NCI-H82 treated with DMSO at 0.1 percent for 48 hours (cell line): ENCODE results near the gene SLC25A1.
"Not testable (repeated sequence)": the region's sequence is repeated elsewhere in the genome, so short reads cannot be mapped to it uniquely, and the experiment has no call there.

ENCODE experiments used
- DNase-seq: peaks from one replicate; lab custom pipeline; 2025; ENCODE audit not compliant: unreplicated experiment; lab: John Stamatoyannopoulos, UW

The SLC25A1 gene

DNA sequence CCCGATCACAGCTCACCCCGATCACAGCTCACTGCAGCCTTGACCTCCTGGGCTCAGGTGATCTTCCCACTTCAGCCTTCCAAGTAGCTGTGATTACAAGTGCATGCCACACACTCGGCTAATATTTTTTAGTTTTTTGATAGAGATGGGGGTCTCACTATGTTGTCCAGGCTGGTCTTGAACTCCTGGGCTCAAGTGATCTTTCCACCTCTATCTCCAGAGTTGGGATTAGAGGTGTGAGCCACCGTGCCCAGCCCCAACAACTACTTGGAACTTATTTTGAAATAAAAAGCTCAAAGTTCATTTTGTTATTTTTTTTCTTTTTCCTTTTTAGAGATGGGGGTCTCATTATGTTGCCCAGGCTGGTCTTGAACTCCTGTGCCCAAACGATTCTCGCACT is 27.8 kb upstream of the SLC25A1 start:
- no peak for DNase-seq

DNA sequence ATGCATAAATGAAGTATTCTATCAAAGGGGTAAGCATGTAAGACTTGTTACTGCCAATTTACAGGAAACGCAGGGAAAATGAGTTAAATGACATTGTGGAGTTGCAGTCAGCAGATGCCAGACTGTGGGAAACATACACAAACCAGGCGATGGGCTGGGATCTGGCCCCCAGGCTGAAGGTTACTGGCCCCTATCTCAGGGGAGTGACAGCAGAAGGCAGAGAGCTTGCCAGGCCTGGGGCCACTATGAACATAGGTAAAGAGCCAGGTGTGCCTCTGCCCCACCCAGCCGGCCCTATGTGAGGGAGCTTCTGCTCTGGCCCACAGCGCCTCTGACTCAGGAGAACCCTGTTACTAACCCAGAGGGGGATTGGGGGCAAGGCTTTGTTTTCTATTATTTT is 26.1 kb upstream of the SLC25A1 start:
- no peak for DNase-seq

DNA sequence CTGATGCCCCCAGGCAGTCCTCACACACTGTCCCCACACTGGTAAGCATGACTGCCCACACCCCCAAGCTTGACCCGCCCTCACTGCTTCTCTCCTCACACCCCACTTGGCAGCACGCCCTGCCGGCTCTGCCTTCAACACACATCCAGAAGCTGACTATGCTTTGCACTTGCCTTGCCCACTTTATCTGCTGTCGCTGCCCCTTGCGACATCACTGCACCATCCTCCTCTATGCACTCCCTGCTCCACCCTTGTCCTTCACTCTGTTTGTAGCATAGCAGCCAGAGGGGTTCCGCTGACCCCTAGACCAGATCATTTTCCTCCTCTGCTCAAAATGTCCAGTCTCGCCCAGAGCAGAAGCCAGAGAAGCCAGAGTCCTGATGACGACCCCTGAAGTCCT is 25.3 kb upstream of the SLC25A1 start:
- no peak for DNase-seq

DNA sequence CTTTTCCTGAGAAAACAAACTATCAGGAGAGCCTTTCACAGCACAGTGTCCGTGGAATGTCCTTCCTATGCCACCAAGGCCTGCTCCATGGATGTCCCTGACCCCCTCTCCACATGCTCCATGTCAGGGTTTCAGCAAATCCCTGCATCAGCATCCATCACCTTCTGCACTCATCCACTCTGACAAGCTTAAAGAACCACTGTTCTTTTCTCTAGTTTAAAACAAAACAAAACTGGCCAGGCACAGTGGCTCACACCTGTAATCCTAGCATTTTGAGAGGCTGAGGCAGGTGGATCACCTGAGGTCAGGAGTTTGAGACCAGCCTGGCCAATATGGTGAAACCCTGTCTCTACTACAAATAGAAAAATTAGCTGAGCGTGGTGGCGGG is 24.3 kb upstream of the SLC25A1 start:
- DNase-seq, result not testable (repeated sequence)

DNA sequence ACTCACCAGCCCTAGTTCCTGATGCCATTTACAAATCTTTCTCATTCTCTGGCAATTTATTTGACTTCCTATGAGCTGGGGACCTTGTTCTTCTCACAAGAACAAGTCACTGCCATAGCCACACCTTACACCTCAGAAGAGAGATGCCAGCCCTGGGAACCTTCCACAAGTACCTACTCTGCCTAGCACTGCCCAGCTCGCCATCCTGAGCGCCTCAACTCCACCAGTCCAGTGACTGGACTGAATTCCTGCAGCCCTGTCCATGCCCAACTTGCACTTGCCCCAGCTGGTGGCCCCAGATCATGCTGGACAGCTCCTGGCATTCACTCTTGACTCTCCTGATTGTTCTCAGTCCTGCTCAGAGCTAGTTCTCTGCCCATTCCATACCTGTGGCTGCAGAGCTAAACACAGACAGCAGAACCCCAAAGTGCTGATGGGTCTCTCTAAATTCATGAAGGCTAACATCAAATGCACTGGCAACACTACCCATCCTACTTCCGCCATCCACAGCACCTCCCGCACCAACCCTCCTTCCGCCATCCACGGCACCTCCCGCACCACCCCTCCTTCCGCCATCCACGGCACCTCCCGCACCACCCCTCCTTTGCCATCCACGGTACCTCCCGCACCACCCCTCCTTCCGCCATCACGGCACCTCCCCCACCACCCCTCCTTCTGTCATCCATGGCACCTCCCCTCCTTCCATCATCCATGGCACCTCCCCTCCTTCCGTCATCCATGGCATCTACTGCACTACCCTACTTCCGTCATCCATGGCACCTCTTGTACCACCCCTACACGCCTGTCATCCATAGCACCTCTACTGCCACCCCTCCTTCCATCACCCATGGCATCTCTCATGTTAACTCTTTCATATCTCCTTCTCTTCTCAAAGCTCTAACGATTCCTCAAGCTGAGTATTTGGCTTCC is 23.6 kb upstream of the SLC25A1 start:
- no peak for DNase-seq

DNA sequence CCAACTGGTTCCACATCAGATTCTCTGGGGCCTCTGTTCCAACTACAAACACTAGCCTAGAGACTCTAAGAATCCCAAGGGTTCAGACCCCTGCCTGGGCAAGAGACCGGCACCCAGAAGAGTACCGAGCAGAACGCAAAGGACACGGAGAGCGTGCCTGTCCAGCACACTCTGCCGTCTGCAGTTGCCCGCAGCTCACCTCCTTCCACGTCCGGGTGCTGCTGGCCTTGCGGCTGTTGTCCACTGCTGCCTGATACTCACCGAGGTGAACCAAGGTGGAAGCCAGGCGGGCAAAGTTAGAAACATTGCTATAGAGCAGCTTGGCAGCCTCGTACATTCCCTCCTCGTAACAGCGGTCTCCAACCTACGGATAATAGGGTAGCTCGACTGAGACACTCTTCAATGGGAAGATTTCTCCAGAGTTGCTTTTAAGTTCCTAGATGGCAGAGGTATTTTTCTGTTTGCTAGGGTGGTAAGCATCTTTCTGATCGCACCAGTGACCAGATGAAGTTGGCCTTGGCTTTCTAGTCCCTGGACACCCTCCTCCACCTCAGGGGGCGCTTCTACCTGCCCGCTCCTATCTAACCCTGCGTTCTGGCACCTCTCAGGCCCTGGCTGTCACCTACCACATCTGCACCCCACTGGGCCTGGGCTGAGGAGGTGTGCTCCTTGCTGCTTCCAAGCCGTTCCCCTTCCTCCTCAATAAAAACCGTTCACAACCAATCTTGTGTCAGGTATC is 22.8 kb upstream of the SLC25A1 start:
- no peak for DNase-seq

DNA sequence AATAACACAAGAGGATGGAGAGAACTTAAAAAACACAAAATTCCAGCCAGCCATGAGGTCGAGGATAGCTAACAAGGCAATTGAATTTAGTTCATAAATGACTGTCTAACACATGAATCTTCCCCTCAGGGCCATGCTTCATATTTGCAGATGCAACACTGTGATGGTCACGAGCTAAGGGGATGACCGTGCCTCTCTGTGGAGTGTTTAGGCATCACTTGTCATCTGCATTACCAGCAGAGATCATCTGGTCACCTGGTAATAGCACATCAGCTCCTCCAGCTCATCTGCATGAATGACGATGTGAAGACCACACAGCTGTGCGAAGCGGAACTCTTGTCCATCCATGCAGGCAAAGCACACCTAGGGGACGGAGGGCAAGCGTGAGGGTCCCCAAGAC is 20.9 kb upstream of the SLC25A1 start:
- DNase-seq, result no peak

DNA sequence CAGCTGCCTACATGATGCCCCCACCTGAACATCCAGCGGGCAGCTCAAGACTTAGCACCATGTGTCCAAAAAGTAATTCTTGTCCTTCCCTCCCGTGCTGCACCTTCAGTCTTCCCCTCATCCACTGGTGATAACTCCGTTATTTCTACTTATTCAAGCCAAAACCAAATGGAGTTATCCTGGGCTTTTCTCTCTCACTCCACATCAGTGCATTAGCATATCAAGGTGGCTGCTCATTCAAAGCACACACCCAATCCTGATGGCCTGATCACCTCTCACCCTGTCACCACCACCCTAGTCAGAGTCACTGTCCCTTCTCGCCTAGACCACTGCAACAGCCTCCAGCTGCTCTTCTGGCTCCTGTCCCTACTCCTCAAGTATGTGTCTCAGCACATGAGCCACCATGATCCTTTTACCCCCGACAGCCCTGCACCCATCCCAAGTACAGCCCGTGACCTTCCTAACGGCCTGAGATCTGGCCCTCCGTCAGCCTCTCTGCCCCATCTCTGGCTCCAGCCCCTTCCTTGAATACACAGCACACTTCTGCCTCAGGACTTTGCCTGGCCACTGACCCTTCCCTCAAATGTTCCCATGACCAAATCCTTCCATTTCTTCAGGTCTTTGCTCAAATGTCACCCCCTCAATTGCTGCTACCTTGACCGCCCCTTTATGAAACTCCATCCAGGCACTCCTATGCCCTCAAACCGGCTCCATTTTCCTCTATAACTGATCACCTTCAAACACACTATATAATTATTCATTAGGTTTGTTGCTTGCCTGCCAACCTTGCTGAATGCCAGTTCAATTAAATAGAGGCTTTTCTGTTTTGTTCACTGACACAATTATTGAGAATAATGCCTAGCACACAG is 19.7 kb upstream of the SLC25A1 start:
- no peak for DNase-seq

DNA sequence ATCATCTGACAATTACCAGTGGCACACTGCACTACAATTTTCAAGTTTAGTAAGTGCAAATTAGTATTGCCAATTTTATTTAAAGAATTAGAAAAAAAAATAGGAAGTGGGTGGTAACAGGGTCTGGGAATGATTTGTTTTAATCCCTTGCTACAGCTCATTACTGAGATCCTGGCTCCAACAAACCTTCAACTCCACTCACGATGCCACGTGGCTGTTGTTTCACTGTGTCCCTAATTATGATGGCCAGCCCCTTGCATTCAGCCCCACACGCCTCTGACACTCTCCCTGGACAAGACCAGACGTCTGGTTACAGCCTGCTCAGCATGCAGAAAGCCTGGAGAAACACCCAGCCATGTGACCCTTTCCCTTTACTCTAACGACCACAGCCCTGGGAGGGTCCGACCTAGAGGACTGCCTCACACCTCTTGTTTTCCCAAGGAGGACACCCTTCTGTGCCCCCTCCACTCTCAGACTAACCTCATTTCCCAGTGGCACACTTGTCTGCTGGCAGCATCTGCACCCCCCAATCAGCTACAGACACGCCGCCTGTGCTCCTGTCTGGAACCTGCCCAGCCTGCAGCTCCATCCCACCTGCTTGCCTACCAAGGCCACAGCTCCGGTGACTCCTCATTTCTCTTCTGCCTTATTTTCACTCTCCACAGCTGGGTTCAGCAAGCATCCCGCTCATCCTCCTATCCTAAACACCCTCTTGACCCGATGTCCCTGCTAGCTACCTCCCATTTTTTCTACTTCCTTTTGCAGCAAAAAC is 18.5 kb upstream of the SLC25A1 start:
- no peak for DNase-seq

DNA sequence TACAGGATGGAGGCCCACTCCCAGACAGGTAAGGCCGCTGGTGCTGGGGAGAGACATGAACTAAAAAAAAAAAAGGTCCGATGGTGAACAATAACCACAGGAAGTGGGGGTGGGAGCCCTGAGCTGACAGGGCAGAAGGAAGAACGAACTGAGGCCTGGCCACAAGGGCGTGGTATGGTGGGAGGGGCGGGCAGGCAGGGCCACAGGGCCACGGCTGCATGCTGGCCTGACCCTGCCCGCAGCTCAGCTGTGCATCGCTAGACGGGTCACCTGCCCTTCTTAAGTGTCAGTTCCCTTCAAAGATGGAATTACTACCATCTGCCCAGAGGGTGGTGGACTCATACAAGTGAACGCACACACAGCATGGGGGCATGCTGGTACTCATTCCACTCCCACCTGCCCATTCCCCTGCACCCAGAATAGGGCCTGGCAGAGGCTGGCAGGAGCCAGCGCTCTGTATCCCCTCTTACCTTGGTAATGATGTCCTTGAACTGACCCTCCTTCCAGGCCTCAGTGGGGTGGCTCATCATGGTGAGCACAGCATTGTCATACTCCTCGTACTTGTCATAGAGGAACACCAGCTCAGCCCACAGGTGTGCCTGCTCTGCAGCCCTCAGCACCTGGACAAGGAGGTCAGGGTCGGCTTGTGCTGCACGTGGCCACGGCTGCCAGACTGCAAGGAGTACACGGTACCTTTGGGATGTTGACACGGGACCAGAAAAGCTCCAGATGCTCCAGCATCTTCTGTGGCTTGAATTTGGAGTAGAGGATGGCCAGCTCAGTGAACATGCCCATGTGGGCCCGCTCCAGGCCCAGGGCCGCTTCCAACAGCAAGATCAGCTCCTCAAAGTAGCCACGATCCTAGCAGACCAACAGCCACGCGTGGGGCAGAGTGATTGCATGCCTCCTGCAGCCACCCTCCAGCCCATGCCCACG is 17.5 kb upstream of the SLC25A1 start:
- no peak for DNase-seq

DNA sequence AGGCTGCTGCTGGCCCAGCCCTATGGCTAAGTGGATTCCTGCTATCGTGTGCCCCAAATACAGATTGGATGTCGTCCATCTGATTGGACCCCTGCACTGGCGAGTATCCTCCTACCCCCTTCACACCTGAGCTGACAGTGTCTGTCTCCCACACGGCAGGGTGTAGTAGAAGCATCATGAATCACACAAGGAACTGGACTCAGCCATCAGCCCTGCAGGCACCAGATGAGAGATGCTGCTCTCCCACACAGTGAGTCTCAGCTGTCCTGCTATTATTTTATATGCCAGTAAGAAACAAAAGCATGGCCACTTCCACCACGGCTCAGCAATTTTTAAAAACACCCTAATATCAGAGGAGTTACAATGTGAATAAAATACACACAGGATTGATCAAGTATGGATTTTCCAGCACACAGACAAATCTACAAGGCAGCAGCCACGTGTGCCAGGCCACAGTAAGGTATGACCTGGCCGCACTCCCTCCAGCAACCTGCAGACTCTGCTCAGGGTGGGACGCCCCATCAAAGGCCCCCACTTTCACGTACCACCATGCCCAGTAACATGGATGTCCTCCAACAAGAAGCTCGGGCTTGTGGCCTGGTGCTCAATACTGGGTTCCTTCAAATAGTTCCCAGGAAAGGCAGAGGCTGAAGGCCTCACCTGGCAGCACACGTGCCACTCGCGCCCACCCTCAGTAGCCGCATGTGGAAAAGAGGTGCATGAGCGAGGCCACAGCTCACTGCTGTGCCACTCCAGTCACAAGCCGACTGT is 16.4 kb upstream of the SLC25A1 start:
- no peak for DNase-seq

DNA sequence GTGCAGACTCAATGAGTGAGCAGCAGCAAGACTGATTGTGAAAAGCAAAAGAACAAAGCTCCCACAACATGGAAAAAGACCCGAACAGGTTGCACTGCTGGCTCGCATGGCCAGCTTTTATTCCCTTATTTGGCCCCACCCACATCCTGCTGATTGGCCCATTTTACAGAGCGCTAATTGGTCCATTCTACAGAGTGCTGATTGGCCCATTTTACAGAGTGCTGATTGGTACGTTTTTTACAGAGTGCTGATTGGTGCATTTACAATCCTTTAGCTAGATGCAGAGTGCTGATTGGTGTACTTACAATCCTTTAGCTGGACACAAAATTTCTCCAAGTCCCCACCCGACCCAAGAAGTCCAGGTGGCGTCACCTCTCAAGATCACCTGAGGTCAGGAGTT is 15.3 kb upstream of the SLC25A1 start:
- no peak for DNase-seq

DNA sequence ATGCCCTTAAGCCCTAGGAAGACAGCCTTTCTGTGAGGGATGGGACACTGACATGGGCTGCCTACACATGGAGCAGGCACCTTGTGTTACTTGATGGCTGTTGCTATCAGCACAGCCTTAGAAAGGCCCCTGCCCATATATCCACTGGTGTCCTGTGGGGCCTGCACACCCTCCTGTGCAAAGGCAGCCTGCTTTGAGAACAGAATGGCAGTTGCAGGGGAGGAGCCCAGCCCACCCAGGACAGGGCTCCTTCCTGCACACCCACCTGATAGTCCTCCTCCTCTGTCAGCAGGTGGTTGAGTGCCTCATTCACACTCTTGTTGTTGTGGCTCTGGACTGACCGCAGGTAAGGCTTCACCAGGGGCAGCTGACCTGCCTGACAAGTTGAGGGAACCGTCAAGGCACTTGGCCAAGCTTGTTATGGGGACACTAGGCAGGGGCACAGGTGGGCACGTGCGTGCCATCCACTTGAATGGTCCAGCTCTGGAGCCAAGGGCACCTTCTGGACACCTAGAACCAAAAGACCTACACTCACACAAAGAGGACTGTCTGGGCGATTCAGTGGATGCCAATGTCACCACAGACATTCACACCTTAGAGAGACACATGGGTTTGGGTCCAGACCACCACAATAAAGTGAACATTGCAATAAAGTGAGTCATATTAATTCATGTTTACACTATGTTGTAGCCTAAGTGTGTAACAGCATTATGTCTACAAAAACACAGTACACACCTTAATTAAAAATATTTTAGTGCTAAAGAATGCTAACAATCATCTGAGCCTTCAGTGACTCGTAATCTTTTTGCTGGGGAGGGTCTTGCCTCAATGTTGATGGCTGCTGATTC is 9.4 kb upstream of the SLC25A1 start:
- no peak for DNase-seq

DNA sequence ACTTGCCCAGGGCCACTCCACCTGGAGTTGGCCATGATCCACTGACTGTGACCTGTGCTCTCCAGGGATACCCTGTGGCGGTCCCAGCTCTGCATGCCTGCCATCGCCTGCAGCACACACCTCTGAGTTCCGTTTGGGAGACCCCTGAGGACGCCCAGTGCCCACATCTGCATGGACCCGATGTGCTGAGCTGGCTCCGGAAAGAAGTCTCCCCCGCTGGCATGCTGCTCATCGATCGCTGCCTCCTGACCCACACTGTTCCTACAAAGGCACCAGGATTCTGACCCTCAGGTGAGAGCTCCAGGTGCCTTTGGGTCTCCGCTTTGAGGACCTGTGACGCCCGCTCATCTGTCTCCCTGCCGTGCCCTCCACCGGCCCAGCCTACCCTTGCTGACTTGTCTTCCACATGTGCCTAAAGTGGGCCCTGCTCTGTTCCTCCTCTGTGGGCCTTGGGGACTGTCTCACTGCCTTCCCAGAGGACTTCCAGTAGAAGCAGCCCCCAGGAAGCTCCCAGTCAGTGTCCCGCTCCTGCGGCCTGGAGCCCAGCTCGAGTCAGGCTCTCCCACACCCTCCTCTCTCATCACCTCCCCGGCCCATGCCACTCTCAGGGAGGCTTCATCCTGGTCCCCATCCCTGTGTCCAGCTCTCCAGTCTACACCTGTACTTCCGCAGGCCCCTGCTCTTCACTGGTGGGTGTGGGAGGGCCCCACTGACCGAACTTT is 5.9 kb upstream of the SLC25A1 start:
- DNase-seq, result no peak

DNA sequence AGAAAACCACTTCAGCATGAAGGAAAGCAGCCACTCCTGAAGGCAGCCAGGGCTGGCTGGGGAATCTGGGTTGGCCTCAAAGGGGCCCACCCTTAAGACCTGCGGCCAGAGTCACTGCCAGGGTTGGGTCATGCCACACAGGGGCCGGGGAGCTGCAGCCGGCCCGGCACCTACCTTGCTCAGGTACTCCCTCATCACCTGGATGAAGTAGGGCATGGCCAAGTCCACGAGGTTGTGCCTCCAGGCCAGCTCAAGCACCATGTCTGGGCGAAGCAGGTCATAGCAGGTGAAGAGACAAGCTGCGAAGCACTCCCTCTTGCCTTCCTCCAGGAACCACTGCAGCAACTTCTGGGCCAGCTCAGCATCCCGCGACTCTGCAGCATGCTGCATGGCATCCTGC is 4.7 kb upstream of the SLC25A1 start:
- no peak for DNase-seq

DNA sequence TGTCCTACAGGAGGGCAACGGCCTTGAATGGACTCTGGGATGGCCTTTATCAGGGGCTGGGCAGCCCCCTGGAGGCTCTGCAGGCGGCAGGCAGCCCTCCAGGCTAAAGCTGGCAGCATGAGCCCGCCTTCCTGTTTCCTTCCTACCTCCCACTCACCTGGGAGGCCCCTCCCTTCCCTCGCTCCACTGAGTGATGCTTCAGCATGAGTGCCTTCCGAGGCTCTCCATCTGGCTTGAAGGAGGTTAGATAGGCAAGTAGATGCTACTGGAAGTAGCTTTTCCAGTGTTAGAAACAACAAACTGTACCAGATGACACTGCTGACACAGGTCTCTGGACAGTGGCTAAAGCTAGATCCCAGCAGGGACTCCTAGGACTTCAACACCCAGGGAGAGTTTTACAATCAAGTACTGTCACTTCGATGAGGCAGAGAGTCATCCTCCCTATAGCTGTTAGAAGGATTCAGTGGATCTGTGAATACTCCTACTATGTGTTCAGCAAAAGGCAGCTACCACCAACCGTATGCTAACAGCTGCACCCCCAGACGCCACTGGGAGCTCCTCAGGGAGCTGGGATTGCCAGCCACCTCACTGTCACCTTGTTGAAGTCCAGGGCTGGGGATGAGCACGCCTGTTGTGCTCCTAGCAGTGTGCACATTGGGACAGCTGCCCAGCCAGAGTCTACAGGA is 4.1 kb upstream of the SLC25A1 start:
- no peak for DNase-seq
